Prostate gland (tissue), 2 donors: ENCODE results near the gene ARHGEF2. TPM values are rescaled to one million over a fixed set of nuclear protein-coding genes. Genes with fewer than 3 reads are reported as not detected.

ENCODE experiments used
- DNase-seq: peaks from one replicate; pipeline ENCODE4 v3.0.0-alpha.2; 2019; ENCODE audit warnings: low spot score
- H3K27ac ChIP-seq, 2 donors: fragments of 200-600 bp; sonication (generic); 2 replicates each; pipeline ENCODE4 v1.5.1; 2017 to 2019
- H3K27me3 ChIP-seq: fragments of 200-600 bp; sonication (generic); replicated peaks from 2 replicates; pipeline ENCODE4 v1.5.1; 2019; ENCODE audit not compliant: insufficient read depth
- H3K36me3 ChIP-seq, 2 donors: fragments of 200-600 bp; sonication (generic); 1 replicate in 1 of 2; 2 replicates in 1 of 2; pipeline versions ENCODE4 v1.5.1 to v1.8.1; 2017 to 2019
- H3K4me1 ChIP-seq: fragments of 200-600 bp; sonication (generic); replicated peaks from 2 replicates; pipeline ENCODE4 v1.5.1; 2019
- H3K4me3 ChIP-seq, 2 donors: fragments of 200-600 bp; sonication (generic); 2 replicates each; pipeline ENCODE4 v1.5.1; 2017 to 2019
- H3K9me3 ChIP-seq: fragments of 200-600 bp; sonication (generic); 2 replicates; pipeline ENCODE4 v1.5.1; 2017
- CTCF ChIP-seq, 4 experiments: fragments of 200-600 bp in 2 of 4; fragments of 450-650 bp in 2 of 4; sonication (generic) in 2 of 4; IDR thresholded peaks; 1 replicate in 3 of 4; 2 replicates in 1 of 4; pipeline ENCODE4 v1.5.1; 2016 to 2019; ENCODE audit warnings: antibody characterized with exemption in 4 of 4, mild to moderate bottlenecking in 2 of 4, moderate library complexity in 2 of 4
- POLR2A ChIP-seq: fragments of 450-650 bp; IDR thresholded peaks from one replicate; pipeline ENCODE4 v1.6.1; 2016; ENCODE audit warnings: antibody characterized with exemption, mild to moderate bottlenecking
- POLR2AphosphoS5 ChIP-seq: sonication (generic); formaldehyde crosslinking; IDR thresholded peaks from one replicate; pipeline ENCODE4 v1.6.1; 2017; ENCODE audit warnings: antibody characterized with exemption
- WGBS: methylation state at CpG from one replicate; pipeline ENCODE4 v1.1.5; 2018; 5-methylcytosine and 5-hydroxymethylcytosine counted together
- intact Hi-C: fragments of 100-400 bp; cut with DNase I; formaldehyde crosslinking; loops from one replicate; pipeline ENCODE4 v1.14.2; 2022
- total RNA-seq, 2 donors: library from RNA; depleted of rRNA; stranded (reverse); fragments of >200 nt; gene quantifications; one replicate each; pipeline ENCODE4 v1.1.0, GENCODE V29; 2016

The ARHGEF2 gene
- 10 to 100 TPM; 35.8 to 66.2 TPM for total RNA-seq

- DNase-seq = peak; percentile 72
- under 1% methylated on average over 48 of the region's 52 CpGs for WGBS
Measured at GRCh38 chr1:155978325-155978972, at the start of gene ARHGEF2. TSS of gene ARHGEF2 (minus strand) at chr1:155978547. CDS start at chr1:155978427, 120 bp downstream.

GRCh38 chr1:156026588-156026987 is 48.2 kb upstream of the ARHGEF2 start:
- intact Hi-C loops = no loop called here
- 75% methylated on average over 4 of the region's 4 CpGs for WGBS
- TF ChIP-seq CTCF (IDR thresholded peaks at IDR 0.05) (no peak), POLR2A (no peak), POLR2AphosphoS5 (no peak)
- Histone ChIP-seq H3K4me1 (no peaks in the 10 kb centered on the region), H3K9me3 (no peaks in the 10 kb centered on the region), H3K27ac (no peak overlapping the region), H3K4me3 (no peak overlapping the region), H3K36me3 (no peaks in the 10 kb centered on the region), H3K27me3 (no peaks in the 10 kb centered on the region)
- DNase-seq = no peak

More at GRCh38 chr1:155978325-155978972, at the start of gene ARHGEF2:
- Histone ChIP-seq H3K36me3 (no peaks in the 10 kb centered on the region), H3K27ac (peak within 1 kb of the TSS; percentile 84 to 93), H3K4me1 (peaks cover 14% of the 10 kb centered on the region), H3K9me3 (no peaks in the 10 kb centered on the region), H3K4me3 (peak within 1 kb of the TSS; percentile 66 to 93), H3K27me3 (no peaks in the 10 kb centered on the region)
- intact Hi-C loops = no loop called here
- peak; percentile 86 for TF ChIP-seq POLR2A
- TF ChIP-seq CTCF (IDR thresholded peaks at IDR 0.05) = peak in 1 of 4 experiments; percentile 4
- peak; percentile 60 for TF ChIP-seq POLR2AphosphoS5

GRCh38 chr1:156025876-156026275 is 47.5 kb upstream of the ARHGEF2 start:
- Histone ChIP-seq H3K27me3 (no peaks in the 10 kb centered on the region), H3K36me3 (no peaks in the 10 kb centered on the region), H3K9me3 (no peaks in the 10 kb centered on the region), H3K4me3 (no peak overlapping the region), H3K4me1 (no peaks in the 10 kb centered on the region), H3K27ac (no peak overlapping the region)
- TF ChIP-seq POLR2A (no peak), POLR2AphosphoS5 (no peak), CTCF (IDR thresholded peaks at IDR 0.05) (peak in 1 of 4 experiments; percentile 21)
- intact Hi-C loops = no loop called here
- no peak for DNase-seq
- 14% methylated on average over 9 of the region's 9 CpGs for WGBS

- intact Hi-C loops = no loop called here
- DNase-seq = no peak
- Histone ChIP-seq H3K27ac (no peak overlapping the region), H3K27me3 (no peaks in the 10 kb centered on the region), H3K4me3 (no peak overlapping the region), H3K36me3 (no peaks in the 10 kb centered on the region), H3K9me3 (no peaks in the 10 kb centered on the region), H3K4me1 (no peaks in the 10 kb centered on the region)
- no peak for TF ChIP-seq POLR2A
- no peak for TF ChIP-seq POLR2AphosphoS5
- TF ChIP-seq CTCF (IDR thresholded peaks at IDR 0.05) = no peak
- WGBS = 84% methylated on average over 5 of the region's 5 CpGs
Measured at GRCh38 chr1:156024801-156025200, 46.5 kb upstream of the ARHGEF2 start.

GRCh38 chr1:156021954-156022353 is 43.6 kb upstream of the ARHGEF2 start:
- no peaks in the 10 kb centered on the region for H3K27me3 ChIP-seq
- 80% methylated on average over 2 of the region's 2 CpGs for WGBS
- H3K27ac ChIP-seq = no peak overlapping the region
- DNase-seq = no peak
- H3K9me3 ChIP-seq = no peaks in the 10 kb centered on the region
- peaks cover 4% of the 10 kb centered on the region for H3K4me1 ChIP-seq
- no peak for TF ChIP-seq CTCF (IDR thresholded peaks at IDR 0.05)
- TF ChIP-seq POLR2AphosphoS5 = no peak
- no peak for TF ChIP-seq POLR2A
- peaks cover 0 to 5% of the 10 kb centered on the region in 2 donors for H3K36me3 ChIP-seq
- H3K4me3 ChIP-seq = no peak overlapping the region
- intact Hi-C loops = no loop called here
